Measurements from ENCODE around the gene ANKH.

Gene ANKH

DNA sequence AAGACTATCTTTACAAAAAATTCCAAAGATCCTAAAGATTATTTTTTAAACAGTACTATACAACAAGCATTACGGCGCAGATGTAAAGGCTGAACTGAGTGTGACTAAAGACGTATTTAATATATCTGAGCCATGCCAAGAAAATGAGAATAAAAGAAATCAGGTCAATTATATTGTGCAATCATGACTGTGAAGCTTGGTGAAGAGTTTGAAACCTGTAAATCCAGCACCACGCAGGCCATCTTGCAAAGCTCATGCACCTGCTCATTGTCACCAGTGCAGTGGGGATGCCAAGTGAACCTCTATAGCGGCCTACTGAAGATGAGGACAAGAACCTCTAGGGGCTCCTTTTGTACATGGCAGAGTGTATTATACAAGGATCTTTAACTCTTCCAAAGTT lies 89.0 kb downstream of the ANKH start:
- TF ChIP-seq, protein P1, sequence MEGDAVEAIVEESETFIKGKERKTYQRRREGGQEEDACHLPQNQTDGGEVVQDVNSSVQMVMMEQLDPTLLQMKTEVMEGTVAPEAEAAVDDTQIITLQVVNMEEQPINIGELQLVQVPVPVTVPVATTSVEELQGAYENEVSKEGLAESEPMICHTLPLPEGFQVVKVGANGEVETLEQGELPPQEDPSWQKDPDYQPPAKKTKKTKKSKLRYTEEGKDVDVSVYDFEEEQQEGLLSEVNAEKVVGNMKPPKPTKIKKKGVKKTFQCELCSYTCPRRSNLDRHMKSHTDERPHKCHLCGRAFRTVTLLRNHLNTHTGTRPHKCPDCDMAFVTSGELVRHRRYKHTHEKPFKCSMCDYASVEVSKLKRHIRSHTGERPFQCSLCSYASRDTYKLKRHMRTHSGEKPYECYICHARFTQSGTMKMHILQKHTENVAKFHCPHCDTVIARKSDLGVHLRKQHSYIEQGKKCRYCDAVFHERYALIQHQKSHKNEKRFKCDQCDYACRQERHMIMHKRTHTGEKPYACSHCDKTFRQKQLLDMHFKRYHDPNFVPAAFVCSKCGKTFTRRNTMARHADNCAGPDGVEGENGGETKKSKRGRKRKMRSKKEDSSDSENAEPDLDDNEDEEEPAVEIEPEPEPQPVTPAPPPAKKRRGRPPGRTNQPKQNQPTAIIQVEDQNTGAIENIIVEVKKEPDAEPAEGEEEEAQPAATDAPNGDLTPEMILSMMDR (conservative IDR thresholded peaks at IDR 0.05) = no peak

DNA sequence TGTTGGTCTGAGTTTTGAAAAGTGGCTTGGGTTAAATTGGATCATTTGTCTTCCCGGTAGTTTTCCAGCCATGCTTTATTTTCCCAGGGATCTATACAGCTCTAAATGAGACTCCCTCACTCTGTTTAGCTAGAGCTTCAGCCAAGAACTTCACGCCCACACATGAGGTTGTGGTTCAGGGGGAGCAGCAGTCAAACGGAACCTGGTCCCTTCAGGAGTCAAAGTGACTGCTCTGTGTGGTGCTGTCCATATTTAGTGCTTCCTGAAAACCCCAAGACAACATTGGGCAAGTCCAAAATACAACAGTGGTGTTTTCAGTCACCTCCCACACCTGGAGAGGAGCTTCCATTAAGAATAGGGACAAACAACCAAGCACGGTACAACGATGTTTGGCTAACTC lies 90.5 kb downstream of the ANKH start:
- TF ChIP-seq, protein P1 (conservative IDR thresholded peaks at IDR 0.05) = no peak
- H3K27ac ChIP-seq = no peak overlapping the region

More for the DNA sequence above, 89.0 kb downstream of the ANKH start:
- H3K27ac ChIP-seq = no peak overlapping the region

DNA sequence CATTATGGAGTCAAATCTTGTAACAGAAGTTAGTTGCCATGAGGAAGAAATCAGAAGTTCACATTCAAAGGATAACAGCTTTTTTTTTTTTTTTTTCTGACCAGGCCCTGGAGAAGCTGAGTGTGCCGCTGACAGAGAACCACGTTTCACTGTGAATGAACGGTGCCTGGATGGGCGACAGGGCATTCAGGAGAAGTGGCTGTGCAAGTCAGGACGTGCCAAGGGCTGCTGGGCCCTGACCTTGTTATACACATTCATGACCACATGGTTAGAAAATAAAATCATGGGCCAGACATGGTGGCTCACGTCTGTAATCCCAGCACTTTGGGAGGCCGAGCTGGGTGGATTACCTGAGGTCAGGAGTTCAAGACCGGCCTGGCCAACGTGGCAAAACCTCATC lies 91.6 kb downstream of the ANKH start:
- no peak overlapping the region for H3K27ac ChIP-seq
- TF ChIP-seq, protein P1 (conservative IDR thresholded peaks at IDR 0.05) = no peak

DNA sequence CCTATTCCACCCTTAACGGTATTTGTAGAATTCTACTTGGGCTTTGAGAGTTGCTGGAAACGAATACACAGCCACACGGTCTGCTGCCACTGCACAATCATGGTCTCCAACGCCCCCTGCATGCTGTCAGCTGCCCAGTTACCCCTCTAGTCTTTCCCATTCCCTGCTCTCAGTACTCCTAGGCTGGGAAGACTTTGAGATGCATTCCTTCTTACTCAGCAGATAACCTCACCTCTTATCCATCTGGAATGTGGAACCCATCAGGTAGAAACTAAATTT lies 92.8 kb downstream of the ANKH start:
- H3K27ac ChIP-seq = no peak overlapping the region
- TF ChIP-seq, protein P1 (conservative IDR thresholded peaks at IDR 0.05) = no peak

DNA sequence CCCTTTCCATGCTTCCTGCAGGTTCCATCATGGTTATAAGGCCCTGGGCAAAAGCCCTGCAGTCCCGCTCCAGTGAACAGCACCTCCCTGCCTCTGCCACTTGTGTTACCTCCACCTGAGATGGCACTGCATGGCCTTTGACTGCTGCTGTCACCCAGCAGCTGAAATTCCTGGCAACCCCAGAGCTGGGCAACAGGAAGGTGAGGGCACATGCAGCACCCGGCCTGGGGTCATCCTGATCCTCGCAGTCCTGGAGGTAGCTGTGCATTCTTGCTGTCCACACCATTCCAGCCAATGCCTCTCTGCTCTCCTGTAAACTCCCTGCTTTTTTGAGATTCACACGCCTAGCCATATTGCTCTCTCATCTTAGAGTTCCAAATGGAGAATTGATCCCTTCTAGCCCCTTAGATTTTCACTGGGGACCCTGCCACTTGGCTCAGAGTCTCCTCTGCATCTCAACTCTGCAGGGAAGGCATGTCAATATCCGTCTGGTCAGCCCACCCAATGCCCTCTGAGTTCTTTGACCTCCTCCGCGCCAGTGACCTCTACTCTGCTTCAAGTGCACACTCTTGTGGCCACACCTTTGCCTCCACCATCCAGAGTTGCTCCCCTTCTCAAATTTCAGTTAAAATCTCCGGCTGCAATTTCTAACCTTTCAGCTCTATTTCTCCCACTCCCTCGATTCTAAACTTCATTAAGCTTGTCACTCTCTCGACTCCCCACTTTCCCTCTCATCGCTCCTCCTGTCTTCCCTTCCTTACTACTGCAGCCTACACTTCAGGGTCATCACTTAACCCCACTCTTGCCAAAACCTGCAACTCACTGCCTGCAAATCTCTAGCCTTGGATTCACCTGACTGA lies 93.4 kb downstream of the ANKH start:
- H3K27ac ChIP-seq = no peak overlapping the region
- TF ChIP-seq, protein P1 (conservative IDR thresholded peaks at IDR 0.05) = no peak

DNA sequence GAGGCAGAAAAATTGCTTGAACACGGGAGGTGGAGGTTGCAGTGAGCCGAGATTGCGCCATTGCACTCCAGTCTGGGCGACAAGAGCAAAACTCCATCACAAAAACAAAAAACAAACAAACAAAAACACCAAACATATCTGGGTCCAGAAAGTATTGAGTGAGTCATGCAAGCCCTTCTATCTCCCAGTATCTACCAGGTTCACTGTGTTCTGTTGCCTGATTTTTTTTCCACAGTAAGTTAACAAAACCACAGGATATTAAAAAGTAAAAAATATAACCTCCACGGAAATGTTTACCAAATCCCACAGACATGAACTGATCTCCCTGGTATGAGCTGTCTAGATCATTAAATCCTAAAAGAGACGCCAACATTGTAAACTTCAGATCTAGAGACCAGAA lies 94.4 kb downstream of the ANKH start:
- H3K27ac ChIP-seq = no peak overlapping the region
- TF ChIP-seq, protein P1 (conservative IDR thresholded peaks at IDR 0.05) = no peak

DNA sequence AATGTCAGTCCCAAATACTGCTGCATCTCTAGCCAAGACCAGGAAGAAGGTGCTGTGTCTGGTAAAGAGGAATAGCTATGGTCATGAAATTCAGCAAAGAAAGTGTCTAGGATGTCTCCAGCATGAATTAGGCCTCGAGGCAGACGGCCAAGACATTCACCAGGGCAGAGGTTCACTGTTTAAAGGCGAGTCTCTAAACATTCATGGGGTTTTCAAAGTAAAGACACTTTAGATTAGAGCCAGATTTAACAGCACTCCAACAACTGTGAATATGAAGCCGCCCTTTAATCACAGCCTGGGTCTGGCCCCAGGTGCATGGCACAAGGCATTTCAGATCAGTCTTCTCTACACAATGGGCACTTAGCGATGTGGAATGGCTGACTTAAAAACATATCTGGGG lies 95.0 kb downstream of the ANKH start:
- TF ChIP-seq, protein P1 (conservative IDR thresholded peaks at IDR 0.05) = no peak
- H3K27ac ChIP-seq = no peak overlapping the region
